Kidney (tissue), 14 donors: ENCODE measurements around the gene CFD. TPM values are rescaled to one million over a fixed set of nuclear protein-coding genes. Genes with fewer than 3 reads are reported as not detected.

ENCODE experiments used
- DNase-seq, 5 donors: peaks; one replicate each; pipeline ENCODE4 v3.0.0-alpha.2; 2013 to 2020
- FAIRE-seq: peaks from 2 replicates; lab custom pipeline; 2012; peaks lifted over from hg19 to GRCh38; lab: Jason Lieb, UNC
- H3K27ac ChIP-seq, 2 donors: one replicate each; pipeline ENCODE4 v1.7.0; 2013; ENCODE audit warnings: low read depth in 2 of 2, low read length in 2 of 2, inconsistent platforms in 1 of 2
- H3K27me3 ChIP-seq: one replicate; pipeline ENCODE4 v1.7.1; 2013; ENCODE audit warnings: low read length, inconsistent platforms; ENCODE audit not compliant: control insufficient read depth, insufficient read depth
- H3K36me3 ChIP-seq, 3 donors: one replicate each; pipeline versions ENCODE4 v1.7.0 to v1.7.1; 2013; ENCODE audit warnings: low read length in 3 of 3, control low read depth in 1 of 3, inconsistent platforms in 1 of 3; ENCODE audit not compliant: insufficient read depth in 3 of 3, control insufficient read depth in 2 of 3
- H3K4me1 ChIP-seq, 3 donors: one replicate each; pipeline versions ENCODE4 v1.7.0 to v1.7.1; 2013; ENCODE audit warnings: low read length in 3 of 3, inconsistent platforms in 1 of 3, low read depth in 1 of 3; ENCODE audit not compliant: control insufficient read depth in 2 of 3, insufficient read depth in 2 of 3
- H3K4me3 ChIP-seq, 3 donors: one replicate each; pipeline versions ENCODE4 v1.7.0 to v1.8.1; 2013; ENCODE audit warnings: low read length in 3 of 3, control low read depth in 1 of 3, inconsistent platforms in 1 of 3
- H3K9ac ChIP-seq, 3 donors: one replicate each; pipeline versions ENCODE4 v1.7.0 to v1.7.1; 2013; ENCODE audit warnings: low read length in 3 of 3, control low read depth in 1 of 3, inconsistent platforms in 1 of 3
- H3K9me3 ChIP-seq, 3 donors: one replicate each; pipeline versions ENCODE4 v1.7.0 to v1.7.1; 2013; ENCODE audit warnings: low read length in 3 of 3, control low read depth in 1 of 3, inconsistent platforms in 1 of 3; ENCODE audit not compliant: control insufficient read depth in 2 of 3, insufficient read depth in 1 of 3
- intact Hi-C: fragments of 100-400 bp; cut with DNase I; formaldehyde crosslinking; loops from one replicate; pipeline ENCODE4 v1.11.1; 2022
- polyA plus RNA-seq: library from polyadenylated mRNA; stranded (reverse); fragments of 350-450 nt; fragmentation: Illumina TruSeq; extraction: RNeasy Lipid Tissue Mini Kit (QIAGEN cat#74804); gene quantifications from one replicate; pipeline ENCODE4 v1.2.3, GENCODE V29; 2014; ENCODE audit warnings: low read depth, low replicate concordance; ENCODE audit not compliant: insufficient read depth
- total RNA-seq: library from RNA; stranded (reverse); fragmentation: NEBNext Ultra II Directional; extraction: Animal tissue kit (Norgen Biotek cat#: 25700); gene quantifications from one replicate; pipeline ENCODE4 v1.2.1, GENCODE V29; 2021
- TF ChIP-seq, protein P1 (sequence below): IDR thresholded peaks from 3 replicates; pipeline ENCODE4 v1.5.1; 2012; ENCODE audit warnings: mild to moderate bottlenecking, moderate library complexity, borderline replicate concordance; ENCODE audit not compliant: insufficient read depth; ENCODE audit errors: extremely low read depth
- donor health status: control.
- donor health status: control.
- donor health status: control.
- donor health status: control.
- donor health status: control.
- donor health status: DM: yes; HTN: yes; CAD: no.
- donor health status: Normal renal cell carcinoma (clear cell type).

The CFD gene
- total and polyA plus RNA-seq, 2 donors from 2014 or later: 4.6 to 35.1 TPM

DNA sequence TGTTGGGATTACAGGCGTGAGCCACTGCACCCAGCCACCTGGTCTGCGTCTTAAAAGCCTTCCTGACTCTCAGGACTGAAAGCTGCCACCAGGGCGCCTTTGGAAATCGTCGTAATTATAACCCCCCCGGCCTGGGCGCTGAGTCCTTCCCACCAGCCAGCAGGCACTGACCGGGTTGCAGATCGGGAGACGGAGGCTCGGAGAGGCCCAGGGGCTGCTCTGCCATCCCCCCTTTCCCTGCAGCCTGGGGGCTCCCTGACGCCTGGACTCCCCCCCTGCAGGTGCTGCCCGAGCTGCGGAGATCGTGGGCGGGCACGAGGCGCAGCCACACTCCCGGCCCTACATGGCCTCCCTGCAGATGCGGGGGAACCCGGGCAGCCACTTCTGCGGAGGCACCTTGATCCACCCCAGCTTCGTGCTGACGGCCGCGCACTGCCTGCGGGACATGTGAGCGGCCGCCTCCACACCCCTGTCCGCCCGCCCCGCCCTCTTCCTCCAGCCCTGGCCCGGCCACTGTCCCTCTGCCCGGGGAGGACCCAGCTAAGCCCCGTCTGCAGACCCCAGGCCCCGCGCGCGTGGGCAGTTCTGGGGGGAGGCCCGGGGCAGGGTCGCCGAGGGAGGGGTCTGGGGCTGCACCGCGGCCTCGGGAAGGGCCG, 16.2 kb upstream of the CFD start:
- Histone ChIP-seq H3K36me3 (no peaks in the 10 kb centered on the region), H3K27me3 (peaks cover 2% of the 10 kb centered on the region), H3K9ac (no peak overlapping the region), H3K27ac (no peak overlapping the region), H3K9me3 (no peaks in the 10 kb centered on the region), H3K4me1 (peaks cover 0 to 7% (median 0%) of the 10 kb centered on the region in 3 donors), H3K4me3 (no peak overlapping the region)
- DNase-seq (peak in 3 of 5 donors; percentile 41 to 73 (median 55)), FAIRE-seq (no peak)
- TF ChIP-seq, protein P1, sequence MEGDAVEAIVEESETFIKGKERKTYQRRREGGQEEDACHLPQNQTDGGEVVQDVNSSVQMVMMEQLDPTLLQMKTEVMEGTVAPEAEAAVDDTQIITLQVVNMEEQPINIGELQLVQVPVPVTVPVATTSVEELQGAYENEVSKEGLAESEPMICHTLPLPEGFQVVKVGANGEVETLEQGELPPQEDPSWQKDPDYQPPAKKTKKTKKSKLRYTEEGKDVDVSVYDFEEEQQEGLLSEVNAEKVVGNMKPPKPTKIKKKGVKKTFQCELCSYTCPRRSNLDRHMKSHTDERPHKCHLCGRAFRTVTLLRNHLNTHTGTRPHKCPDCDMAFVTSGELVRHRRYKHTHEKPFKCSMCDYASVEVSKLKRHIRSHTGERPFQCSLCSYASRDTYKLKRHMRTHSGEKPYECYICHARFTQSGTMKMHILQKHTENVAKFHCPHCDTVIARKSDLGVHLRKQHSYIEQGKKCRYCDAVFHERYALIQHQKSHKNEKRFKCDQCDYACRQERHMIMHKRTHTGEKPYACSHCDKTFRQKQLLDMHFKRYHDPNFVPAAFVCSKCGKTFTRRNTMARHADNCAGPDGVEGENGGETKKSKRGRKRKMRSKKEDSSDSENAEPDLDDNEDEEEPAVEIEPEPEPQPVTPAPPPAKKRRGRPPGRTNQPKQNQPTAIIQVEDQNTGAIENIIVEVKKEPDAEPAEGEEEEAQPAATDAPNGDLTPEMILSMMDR: no peak
- intact Hi-C loops: no loop called here

DNA sequence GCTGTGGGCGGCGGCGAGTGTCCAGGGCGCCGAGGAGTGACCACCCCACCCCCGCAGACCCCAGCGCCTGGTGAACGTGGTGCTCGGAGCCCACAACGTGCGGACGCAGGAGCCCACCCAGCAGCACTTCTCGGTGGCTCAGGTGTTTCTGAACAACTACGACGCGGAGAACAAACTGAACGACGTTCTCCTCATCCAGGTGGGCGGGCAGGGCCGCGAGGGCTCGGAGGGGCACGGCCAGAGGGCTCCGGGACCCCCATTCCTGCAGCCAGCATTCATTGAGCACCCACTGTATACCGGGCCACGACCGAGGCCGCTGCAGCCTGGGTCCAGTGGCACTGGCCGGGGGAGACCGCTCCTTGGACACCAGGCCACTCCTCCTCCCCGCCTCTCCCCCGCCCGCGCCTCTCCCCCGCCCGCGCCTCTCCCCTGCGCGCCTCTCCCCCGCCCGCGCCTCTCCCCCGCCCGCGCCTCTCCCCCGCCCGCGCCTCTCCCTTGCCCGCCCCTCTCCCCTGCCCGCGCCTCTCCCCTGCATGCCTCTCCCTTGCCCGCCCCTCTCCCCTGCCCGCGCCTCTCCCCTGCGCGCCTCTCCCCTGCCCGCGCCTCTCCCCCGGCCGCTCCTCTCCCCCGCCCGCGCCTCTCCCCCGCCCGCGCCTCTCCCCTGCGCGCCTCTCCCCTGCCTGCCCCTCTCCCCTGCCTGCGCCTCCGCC, 15.5 kb upstream of the CFD start:
- intact Hi-C loops: no loop called here
- DNase-seq: peak in 2 of 5 donors; percentile 62 to 81
- no peaks in the 10 kb centered on the region for H3K9me3 ChIP-seq
- TF ChIP-seq, protein P1: no peak
- H3K36me3 ChIP-seq: no peaks in the 10 kb centered on the region
- H3K9ac ChIP-seq: no peak overlapping the region
- H3K4me1 ChIP-seq: peaks cover 0 to 5% (median 0%) of the 10 kb centered on the region in 3 donors
- H3K27me3 ChIP-seq: peaks cover 2% of the 10 kb centered on the region
- H3K27ac ChIP-seq: no peak overlapping the region
- FAIRE-seq: no peak
- H3K4me3 ChIP-seq: no peak overlapping the region

DNA sequence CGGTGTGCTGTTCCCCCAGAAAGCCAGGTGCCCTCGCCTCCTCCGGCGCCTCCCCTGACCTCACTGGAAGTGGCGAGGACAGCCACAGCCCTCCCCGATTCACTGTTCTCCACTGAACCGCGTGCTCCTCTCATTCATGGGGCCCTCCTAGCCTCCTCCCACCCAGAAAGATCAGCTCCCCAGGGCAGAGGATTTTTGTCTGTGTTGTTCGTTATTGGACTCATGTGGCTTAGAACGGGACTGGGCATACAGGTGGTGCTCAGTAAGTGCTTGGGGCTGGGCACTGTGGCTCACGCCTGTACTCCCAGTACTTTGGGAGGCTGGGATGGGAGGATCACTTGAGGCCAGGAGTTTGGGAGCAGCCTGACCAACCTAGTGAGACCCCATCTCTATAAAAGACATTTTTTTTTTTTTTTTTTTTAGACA, 14.9 kb upstream of the CFD start:
- Histone ChIP-seq H3K36me3 (no peaks in the 10 kb centered on the region), H3K4me1 (peaks cover 0 to 5% (median 0%) of the 10 kb centered on the region in 3 donors), H3K9me3 (no peaks in the 10 kb centered on the region), H3K27ac (no peak overlapping the region), H3K4me3 (no peak overlapping the region), H3K9ac (no peak overlapping the region), H3K27me3 (peaks cover 2% of the 10 kb centered on the region)
- FAIRE-seq (no peak), DNase-seq (no peak)
- TF ChIP-seq, protein P1: no peak
- intact Hi-C loops: no loop called here
